OCI-LY3 (cell line): Measurements from ENCODE around the gene PSAPL1.

ENCODE experiments used
- H2AFZ ChIP-seq: fragments of 200-600, 300-600 bp; shearing (Covaris generic); 2 replicates; pipeline ENCODE4 v1.6.0; 2014; ENCODE audit warnings: antibody characterized with exemption, low read depth, low read length
- H3K27ac ChIP-seq: fragments of 200-600, 300-600 bp; sonication (generic); 2 replicates; pipeline ENCODE4 v1.5.1; 2014; ENCODE audit warnings: mild to moderate bottlenecking, low read length, moderate library complexity, mixed read lengths
- H3K27me3 ChIP-seq: fragments of 200-600, 300-600 bp; sonication (generic); 2 replicates; pipeline ENCODE4 v1.6.1; 2014; ENCODE audit warnings: low read depth, low read length, mixed read lengths
- H3K36me3 ChIP-seq: fragments of 200-600, 300-600 bp; sonication (generic); replicated peaks from 2 replicates; pipeline ENCODE3; 2014; ENCODE audit warnings: low read depth, low read length, mixed read lengths
- H3K4me1 ChIP-seq: fragments of 300-600, 200-600 bp; sonication (generic); 2 replicates; pipeline ENCODE4 v1.6.1; 2014; ENCODE audit warnings: low read length, mixed read lengths
- H3K4me2 ChIP-seq: fragments of 200-600, 300-600 bp; sonication (generic); 2 replicates; pipeline ENCODE4 v1.6.1; 2014; ENCODE audit warnings: low read length, mixed read lengths
- H3K4me3 ChIP-seq: fragments of 300-600, 200-600 bp; sonication (generic); 2 replicates; pipeline ENCODE4 v1.5.1; 2014; ENCODE audit warnings: antibody characterized with exemption, mild to moderate bottlenecking, low read length, moderate library complexity
- H3K79me2 ChIP-seq: fragments of 300-600, 200-600 bp; shearing (Covaris generic); 2 replicates; pipeline ENCODE4 v1.6.1; 2014; ENCODE audit warnings: mild to moderate bottlenecking, low read length, mixed read lengths
- H3K9ac ChIP-seq: fragments of 300-600, 200-600 bp; shearing (Covaris generic); 2 replicates; pipeline ENCODE4 v1.6.0; 2014; ENCODE audit warnings: mild to moderate bottlenecking, low read length, moderate library complexity
- H3K9me3 ChIP-seq: fragments of 200-600, 300-600 bp; shearing (Covaris generic); 2 replicates; pipeline ENCODE4 v1.6.1; 2014; ENCODE audit warnings: low read length, mixed read lengths; ENCODE audit not compliant: insufficient read depth
- H4K20me1 ChIP-seq: fragments of 200-600, 300-600 bp; sonication (generic); 2 replicates; pipeline ENCODE4 v1.6.1; 2016; ENCODE audit warnings: low read length, mixed read lengths; ENCODE audit not compliant: insufficient read depth
- EZH2phosphoT487 ChIP-seq: fragments of 200-600 bp; shearing (Covaris generic); IDR thresholded peaks from 2 replicates; pipeline ENCODE4 v1.6.1; 2018; ENCODE audit warnings: antibody characterized with exemption, mixed run types, low read depth
- TF ChIP-seq, protein P1 (sequence below): fragments of 200-600, 300-600 bp; sonication (generic); IDR thresholded peaks from 2 replicates; pipeline ENCODE4 v1.5.1; 2014; ENCODE audit warnings: antibody characterized with exemption, low read length, low read depth

PSAPL1 gene

DNA sequence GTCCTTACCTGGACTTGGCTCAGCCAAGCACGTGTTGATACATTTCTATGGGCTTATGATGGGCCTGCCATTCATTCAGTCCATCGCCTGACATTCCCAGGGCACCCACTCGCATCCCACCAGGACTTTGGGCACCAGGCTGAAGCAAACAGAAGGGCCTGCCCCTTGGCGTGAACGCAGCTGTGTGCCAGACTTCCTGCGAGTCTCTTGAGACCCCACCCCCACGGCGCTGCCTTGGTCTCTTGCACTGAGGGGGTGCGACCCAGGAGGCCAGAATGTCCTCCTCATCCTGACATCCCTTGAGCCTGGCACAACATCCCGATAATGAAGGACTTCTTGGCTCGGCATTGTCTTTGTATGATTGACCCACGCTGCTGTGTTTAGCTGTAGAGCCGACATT is 1.5 kb upstream of the PSAPL1 start:
- Histone ChIP-seq H3K27me3 (no peaks in the 10 kb centered on the region), H3K27ac (no peak overlapping the region), H3K79me2 (no peaks in the 10 kb centered on the region), H3K4me3 (no peak overlapping the region), H3K9ac (no peak overlapping the region), H3K4me2 (no peak overlapping the region), H3K36me3 (no peaks in the 10 kb centered on the region), H2AFZ (no peak overlapping the region), H3K4me1 (no peaks in the 10 kb centered on the region), H3K9me3 (no peaks in the 10 kb centered on the region), H4K20me1 (no peaks in the 10 kb centered on the region)
- TF ChIP-seq EZH2phosphoT487: no peak
- TF ChIP-seq, protein P1, sequence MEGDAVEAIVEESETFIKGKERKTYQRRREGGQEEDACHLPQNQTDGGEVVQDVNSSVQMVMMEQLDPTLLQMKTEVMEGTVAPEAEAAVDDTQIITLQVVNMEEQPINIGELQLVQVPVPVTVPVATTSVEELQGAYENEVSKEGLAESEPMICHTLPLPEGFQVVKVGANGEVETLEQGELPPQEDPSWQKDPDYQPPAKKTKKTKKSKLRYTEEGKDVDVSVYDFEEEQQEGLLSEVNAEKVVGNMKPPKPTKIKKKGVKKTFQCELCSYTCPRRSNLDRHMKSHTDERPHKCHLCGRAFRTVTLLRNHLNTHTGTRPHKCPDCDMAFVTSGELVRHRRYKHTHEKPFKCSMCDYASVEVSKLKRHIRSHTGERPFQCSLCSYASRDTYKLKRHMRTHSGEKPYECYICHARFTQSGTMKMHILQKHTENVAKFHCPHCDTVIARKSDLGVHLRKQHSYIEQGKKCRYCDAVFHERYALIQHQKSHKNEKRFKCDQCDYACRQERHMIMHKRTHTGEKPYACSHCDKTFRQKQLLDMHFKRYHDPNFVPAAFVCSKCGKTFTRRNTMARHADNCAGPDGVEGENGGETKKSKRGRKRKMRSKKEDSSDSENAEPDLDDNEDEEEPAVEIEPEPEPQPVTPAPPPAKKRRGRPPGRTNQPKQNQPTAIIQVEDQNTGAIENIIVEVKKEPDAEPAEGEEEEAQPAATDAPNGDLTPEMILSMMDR: no peak

- Histone ChIP-seq H2AFZ (no peak overlapping the region), H3K27me3 (no peaks in the 10 kb centered on the region), H3K27ac (no peak overlapping the region), H3K4me1 (no peaks in the 10 kb centered on the region), H3K4me3 (no peak overlapping the region), H3K4me2 (no peak overlapping the region), H3K79me2 (no peaks in the 10 kb centered on the region), H4K20me1 (no peaks in the 10 kb centered on the region), H3K9ac (no peak overlapping the region), H3K36me3 (no peaks in the 10 kb centered on the region), H3K9me3 (no peaks in the 10 kb centered on the region)
- TF ChIP-seq, protein P1: no peak
- no peak for TF ChIP-seq EZH2phosphoT487
These were observed 836 bp upstream of the PSAPL1 start for GRCh38 chr4:7435471-7436061.

GRCh38 chr4:7434141-7434765 is 477 bp downstream of the PSAPL1 start:
- Histone ChIP-seq H3K27me3 (no peaks in the 10 kb centered on the region), H3K9ac (no peak overlapping the region), H2AFZ (no peak overlapping the region), H3K36me3 (no peaks in the 10 kb centered on the region), H3K27ac (no peak overlapping the region), H3K4me2 (no peak overlapping the region), H3K4me3 (no peak overlapping the region), H3K79me2 (no peaks in the 10 kb centered on the region), H3K4me1 (no peaks in the 10 kb centered on the region), H3K9me3 (no peaks in the 10 kb centered on the region), H4K20me1 (no peaks in the 10 kb centered on the region)
- no peak for TF ChIP-seq EZH2phosphoT487
- TF ChIP-seq, protein P1: no peak

DNA sequence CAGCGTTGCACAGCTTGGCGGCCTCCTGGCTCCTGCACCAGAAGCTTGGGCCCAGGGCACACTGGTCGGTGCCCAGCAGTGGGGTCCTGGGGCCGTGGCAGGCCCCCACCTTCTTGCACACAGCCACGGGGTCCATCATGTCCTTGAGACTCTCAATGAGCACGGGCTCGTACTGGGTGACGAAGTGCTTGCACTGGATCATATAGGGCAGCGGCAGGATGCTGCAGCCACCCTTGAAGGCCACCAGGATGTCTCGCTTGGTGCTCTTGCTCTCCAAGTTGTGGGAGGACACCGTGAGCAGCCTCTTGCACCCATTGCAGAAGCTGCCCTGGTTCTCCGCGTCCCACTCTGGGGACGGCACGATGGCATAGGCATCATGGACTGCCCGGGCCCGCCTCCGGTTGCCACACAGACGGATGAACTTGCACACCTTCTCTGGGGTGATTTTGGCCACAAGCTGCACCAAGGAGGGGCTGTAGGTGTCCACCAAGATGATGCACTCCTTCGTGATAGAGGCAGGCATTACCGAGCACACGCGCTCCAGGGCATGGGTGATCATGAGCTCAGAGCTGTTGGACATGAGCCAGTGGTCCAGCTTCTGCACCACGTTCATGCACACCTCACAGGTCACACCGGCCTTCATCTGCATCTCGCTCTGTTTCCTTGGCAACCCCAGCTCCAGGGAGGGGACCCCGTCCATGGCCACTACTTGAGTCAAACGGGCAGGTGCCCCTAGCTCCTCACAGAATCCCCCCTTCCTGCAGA is 1.2 kb downstream of the PSAPL1 start:
- H3K9me3 ChIP-seq: no peaks in the 10 kb centered on the region
- H3K4me2 ChIP-seq: no peak overlapping the region
- TF ChIP-seq EZH2phosphoT487: no peak
- TF ChIP-seq, protein P1: no peak
- H3K9ac ChIP-seq: no peak overlapping the region
- no peak overlapping the region for H3K27ac ChIP-seq
- no peaks in the 10 kb centered on the region for H4K20me1 ChIP-seq
- no peaks in the 10 kb centered on the region for H3K79me2 ChIP-seq
- H3K36me3 ChIP-seq: no peaks in the 10 kb centered on the region
- no peak overlapping the region for H3K4me3 ChIP-seq
- no peaks in the 10 kb centered on the region for H3K4me1 ChIP-seq
- H2AFZ ChIP-seq: no peak overlapping the region
- H3K27me3 ChIP-seq: no peaks in the 10 kb centered on the region
